PC-3 (cell line): ENCODE results near the gene STX4.

Experiments used
- EZH2phosphoT487 ChIP-seq: fragments of 300-600 bp; sonication (generic); IDR thresholded peaks from 2 replicates; pipeline ENCODE4 v1.6.1; 2018; ENCODE audit warnings: mild to moderate bottlenecking, antibody characterized with exemption, low read length, borderline replicate concordance
- TF ChIP-seq, protein P1 (sequence below): fragments of 300-600 bp; sonication (generic); conservative IDR thresholded peaks from 2 replicates; pipeline ENCODE4 v1.5.1; 2017; ENCODE audit warnings: antibody characterized with exemption, low read depth, mild to moderate bottlenecking, low read length

GRCh38 chr16:31085873-31086628 lies 52.7 kb downstream of the STX4 start:
- TF ChIP-seq, protein P1, sequence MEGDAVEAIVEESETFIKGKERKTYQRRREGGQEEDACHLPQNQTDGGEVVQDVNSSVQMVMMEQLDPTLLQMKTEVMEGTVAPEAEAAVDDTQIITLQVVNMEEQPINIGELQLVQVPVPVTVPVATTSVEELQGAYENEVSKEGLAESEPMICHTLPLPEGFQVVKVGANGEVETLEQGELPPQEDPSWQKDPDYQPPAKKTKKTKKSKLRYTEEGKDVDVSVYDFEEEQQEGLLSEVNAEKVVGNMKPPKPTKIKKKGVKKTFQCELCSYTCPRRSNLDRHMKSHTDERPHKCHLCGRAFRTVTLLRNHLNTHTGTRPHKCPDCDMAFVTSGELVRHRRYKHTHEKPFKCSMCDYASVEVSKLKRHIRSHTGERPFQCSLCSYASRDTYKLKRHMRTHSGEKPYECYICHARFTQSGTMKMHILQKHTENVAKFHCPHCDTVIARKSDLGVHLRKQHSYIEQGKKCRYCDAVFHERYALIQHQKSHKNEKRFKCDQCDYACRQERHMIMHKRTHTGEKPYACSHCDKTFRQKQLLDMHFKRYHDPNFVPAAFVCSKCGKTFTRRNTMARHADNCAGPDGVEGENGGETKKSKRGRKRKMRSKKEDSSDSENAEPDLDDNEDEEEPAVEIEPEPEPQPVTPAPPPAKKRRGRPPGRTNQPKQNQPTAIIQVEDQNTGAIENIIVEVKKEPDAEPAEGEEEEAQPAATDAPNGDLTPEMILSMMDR: no peak
- TF ChIP-seq EZH2phosphoT487: no peak
